ENCODE data around the gene SPATA24. TPM values are rescaled to one million over a fixed set of nuclear protein-coding genes. Genes with fewer than 3 reads are reported as not detected.
"Not testable (repeated sequence)": the region's sequence is repeated elsewhere in the genome, so short reads cannot be mapped to it uniquely, and the experiment has no call there.

SPATA24 gene
- total RNA-seq, 1 experiment from 2014 or later: 3.4 TPM

- DNase-seq (ENCODE audit: low spot score): peak; percentile 53
Measured at GRCh38 chr5:139416651-139417050, 12.8 kb upstream of the SPATA24 start.

DNA sequence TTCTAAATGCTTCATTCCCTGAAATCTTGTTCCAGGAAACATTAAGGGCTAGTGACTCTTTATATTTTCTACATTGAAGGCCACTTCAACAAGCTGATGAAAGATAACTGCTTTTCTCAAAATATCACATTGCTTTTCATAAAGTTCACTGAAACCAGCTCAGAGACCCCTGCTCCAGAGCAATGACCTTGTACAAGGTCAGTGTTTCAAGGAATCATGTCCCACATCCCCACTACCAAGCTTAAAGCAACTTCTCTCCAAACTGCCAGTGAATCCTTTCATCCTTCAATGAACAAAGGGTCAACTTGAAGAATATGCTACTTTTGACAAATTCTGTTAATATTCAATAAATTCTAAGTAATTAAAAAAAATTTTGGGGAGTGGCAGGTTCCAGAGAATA lies 12.0 kb upstream of the SPATA24 start:
- DNase-seq (ENCODE audit: low spot score): no peak

- DNase-seq (ENCODE audit: low spot score): no peak
Measured at GRCh38 chr5:139415221-139415861, 11.5 kb upstream of the SPATA24 start.

GRCh38 chr5:139414581-139415130 lies 10.8 kb upstream of the SPATA24 start:
- no peak for DNase-seq (ENCODE audit: low spot score)

- no peak for DNase-seq (ENCODE audit: low spot score)
Measured at GRCh38 chr5:139413963-139414362, 10.1 kb upstream of the SPATA24 start.

DNA sequence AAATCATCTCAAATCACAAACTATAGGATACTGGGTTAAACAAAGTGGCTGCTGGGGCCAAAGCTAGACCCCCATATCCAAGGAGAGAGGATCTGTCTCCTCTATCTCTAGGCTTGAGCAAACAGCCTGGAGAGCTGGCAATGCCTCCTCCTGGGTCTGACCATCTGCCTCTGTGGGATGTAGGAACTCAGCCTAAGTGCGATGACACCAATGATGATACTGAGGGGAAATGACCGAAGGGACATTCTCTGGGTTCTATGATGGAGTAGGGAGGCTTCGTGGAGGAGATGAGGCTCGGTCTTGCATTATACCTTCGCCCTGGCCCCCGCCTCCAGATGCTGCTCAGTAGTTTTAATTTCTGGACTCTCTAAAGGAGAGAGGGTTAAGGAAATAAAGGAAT lies 9.3 kb upstream of the SPATA24 start:
- DNase-seq (ENCODE audit: low spot score): no peak

DNA sequence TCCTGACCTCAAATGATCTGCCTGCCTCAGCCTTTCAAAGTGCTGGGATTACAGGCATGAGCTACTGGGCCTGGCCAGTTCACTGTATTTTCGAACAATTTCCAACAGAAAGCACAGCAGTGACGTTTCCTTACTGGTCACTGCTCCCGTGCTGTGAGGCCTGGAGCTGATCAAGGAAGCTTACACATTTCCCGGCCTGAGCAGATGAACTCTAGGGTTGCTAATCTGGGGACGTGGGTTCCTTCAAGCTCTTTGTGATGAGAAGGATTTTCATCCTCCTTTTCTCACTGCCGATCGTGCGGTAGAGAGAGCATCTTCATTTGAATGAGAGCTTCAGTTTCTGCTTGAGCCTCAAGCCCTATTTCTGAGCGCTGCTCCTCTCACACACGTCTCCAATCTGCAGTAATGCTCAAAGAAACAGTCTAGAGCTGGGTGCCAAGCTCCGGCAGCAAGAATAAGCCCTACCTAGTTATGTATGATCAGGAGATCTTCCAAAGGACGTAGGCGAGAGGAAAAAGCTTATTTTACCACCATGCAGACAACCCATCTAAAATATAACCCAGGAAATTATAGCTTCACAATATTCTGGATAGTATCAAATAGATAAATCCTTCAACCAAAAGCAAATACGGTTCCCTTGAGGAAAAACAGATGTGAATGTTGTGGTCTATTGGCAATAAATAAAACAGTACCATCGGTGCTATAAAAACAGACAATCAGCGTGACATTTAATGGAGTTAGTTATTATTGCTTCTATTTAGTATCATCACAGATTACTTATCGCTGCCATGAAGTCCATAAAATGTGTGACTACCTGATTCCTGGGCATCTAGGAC lies 7.3 kb upstream of the SPATA24 start:
- no peak for DNase-seq (ENCODE audit: low spot score)

DNA sequence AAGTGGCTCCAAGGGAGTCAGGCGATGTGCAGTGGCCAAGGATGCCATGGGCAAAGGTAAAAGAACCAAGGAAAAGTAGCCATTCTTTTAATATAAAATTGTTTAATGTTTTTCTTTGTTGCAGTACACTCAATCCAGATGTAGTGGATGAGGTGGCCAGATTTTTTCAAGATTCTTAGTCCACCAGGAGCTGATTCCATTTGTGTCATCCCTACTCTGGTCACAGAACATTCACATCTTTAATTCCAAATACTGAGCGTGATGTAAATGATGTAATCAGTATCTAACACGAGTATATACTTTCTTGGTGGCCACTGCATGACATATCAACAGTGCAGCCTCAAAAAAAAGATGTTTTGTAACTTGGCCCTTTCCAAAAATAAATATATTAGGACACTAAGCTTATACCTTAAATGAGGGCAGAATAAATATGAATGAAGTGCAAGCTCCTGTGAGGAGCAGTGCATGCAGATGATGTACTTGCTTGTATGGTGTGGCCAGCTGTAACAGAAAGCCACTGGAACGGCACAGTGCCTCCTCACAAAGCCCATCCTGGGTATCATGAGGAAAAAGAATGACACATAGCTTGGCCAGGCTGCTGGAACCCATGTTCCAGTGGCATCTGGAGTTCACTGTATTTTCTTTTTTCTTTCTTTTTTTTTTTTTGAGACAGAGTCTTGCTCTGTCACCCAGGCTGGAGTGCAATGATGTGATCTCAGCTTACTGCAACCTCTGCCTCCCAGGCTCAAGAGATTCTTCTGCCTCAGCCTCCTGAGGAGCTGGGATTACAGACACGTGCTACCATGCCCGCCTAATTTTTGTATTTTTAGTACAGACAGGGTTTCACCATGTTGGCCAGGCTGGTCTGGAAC lies 6.5 kb upstream of the SPATA24 start:
- no peak for DNase-seq (ENCODE audit: low spot score)

DNA sequence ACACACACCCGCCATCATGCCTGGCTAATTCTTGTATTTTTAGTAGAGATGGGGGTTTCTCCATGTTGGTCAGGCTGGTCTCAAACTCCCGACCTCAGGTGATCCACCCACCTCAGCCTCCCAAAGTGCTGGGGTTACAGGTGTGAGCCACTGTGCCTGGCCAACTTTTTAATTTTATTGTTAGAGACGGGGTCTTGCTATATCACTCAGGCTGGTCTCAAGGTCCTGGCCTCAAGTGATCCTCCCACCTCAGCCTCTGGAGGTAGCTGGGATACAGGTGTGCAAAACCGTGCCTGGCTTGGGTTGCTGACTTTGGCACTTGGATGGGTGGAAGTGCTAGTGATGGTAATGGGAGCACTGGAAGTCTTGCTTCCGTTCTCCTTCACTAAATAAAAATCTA lies 5.2 kb upstream of the SPATA24 start:
- DNase-seq (ENCODE audit: low spot score): not testable (repeated sequence)

GRCh38 chr5:139408191-139408590 lies 4.3 kb upstream of the SPATA24 start:
- DNase-seq (ENCODE audit: low spot score): no peak

DNA sequence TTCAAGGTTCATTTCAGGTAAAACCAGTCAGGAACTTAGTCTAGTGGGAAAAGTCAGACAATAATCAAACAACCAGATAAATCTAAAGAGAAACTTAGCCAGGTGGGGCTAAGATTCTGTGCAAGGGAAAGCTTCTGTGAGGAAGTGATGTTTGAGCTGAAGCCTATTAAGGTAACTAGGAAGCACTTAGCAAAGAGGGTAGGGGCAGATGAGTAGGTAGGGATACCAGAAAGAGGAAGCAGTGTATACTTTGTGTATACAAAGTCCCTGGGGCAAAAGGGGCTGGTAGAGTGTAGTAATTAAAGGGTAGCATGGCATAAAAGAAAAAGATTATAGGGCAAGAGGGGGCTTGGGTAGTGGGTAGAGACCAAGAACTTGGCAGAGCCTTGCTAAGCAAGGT lies 3.6 kb upstream of the SPATA24 start:
- no peak for DNase-seq (ENCODE audit: low spot score)

DNA sequence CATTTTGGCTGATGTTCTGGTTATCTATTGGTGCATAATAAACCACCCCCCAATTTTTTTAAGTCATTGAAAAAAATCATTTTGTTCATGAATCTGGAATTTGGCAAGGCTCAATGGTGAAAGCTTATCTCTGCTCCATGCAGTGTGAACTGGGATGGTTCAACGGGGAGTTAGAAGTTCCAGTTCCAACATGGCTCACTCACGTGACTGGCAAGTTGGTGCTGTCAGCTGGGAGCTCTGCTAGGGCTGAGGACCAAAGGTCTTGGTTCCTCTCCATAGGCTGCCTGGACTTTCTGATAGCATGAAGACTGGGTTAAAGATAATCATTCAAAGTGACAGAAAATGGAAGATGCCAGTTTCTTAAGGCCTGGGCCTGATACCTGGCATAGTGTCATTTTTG lies 3.1 kb upstream of the SPATA24 start:
- DNase-seq (ENCODE audit: low spot score): no peak

DNA sequence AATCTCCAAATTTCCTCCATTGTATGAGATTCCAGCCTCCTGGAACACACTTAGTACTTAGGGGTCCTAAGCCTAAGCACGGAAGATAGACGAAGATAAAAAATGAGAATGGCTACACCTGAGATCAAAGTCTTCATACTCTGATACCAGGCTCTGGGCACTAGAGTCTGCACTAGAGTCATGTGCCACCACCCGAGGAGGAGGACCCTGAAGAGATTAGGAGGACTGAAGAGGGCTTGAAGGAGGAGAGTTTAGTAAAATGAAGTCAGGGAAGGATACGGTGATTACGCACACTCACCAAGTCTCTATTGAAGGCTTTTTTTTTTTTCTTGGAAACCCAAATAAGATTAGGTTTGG lies 573 bp upstream of the SPATA24 start:
- DNase-seq (ENCODE audit: low spot score): no peak

DNA sequence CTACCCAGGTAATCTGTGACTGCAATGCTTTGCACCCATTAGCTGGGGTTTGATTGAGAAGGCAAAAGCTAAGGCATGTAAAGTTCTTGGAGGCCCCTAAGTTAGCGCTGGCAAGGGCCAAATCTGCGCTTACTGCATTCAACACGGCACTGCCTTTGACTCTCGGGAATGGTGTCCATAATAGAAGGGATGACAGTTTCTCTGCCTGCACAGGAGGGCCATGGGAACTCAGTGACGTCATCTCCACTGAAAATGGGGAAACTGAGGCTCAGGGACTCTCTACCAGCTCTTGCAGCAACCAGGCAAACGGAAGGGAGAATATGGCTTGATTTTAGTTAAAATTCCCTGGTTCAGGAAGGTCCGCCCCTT lies 487 bp downstream of the SPATA24 start:
- no peak for DNase-seq (ENCODE audit: low spot score)

DNA sequence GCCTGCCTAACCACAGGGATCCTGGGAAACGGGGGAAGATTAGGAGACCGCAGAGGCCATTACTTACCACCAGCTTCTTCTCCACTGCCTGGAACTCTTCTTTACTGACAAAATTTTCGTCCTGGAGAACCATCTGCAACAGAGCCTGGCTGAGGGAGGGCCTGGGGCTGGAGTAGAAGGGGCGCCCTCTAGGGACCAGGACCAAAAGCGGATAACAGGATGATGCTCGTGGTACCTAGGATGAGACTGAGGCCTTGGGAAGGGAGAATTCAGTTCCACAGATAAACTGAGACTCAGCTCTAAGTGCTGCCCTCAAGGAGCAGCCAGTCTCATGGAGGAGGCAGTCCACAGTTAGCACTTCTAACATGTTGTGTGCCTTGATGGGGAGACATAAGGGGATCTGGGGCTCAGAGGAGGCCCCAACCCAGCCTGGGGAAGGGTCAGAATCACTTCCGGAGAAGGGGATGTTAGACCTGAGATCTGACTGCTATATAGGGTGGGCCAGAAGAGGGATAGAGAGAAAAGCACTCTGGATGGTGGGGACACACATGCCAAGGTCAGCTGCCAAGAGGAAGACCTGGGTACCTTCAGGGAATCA lies 1.2 kb downstream of the SPATA24 start:
- peak; percentile 40 for DNase-seq (ENCODE audit: low spot score)

- DNase-seq (ENCODE audit: low spot score): no peak
Measured at GRCh38 chr5:139401546-139401945, 2.3 kb downstream of the SPATA24 start.

DNA sequence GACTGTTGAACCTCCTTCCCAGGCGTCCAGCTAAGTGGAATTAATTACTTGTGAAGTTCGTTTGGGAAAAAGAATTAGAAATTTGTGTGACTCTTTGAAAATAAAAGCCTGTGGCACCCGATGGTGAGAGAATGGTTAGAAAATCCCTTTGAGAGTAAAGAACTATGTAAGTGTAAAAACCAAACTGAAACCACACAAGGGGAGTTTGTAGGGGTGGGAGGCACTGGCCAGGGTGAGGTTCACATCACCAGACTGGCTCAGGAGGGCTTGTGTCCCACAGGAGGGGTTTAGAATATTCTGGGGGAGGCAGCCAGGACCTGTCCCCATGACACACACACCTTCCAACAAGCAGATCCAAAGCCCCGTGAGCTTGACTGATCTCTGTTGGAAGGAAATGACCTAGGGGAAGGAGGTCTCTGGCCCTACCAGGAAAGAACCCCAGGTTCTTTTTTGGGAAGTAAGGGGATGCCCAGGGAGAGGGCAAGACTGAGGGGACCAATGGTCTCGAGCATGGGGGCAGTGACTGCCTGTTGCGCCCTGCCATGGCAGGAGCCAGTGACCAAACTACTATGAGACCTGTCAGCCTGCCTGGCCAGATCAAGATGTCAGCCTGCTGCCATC lies 4.3 kb downstream of the SPATA24 start:
- DNase-seq (ENCODE audit: low spot score): no peak

GRCh38 chr5:139397921-139398320 lies 6.0 kb downstream of the SPATA24 start:
- no peak for DNase-seq (ENCODE audit: low spot score)

GRCh38 chr5:139396691-139397090 lies 7.2 kb downstream of the SPATA24 start:
- no peak for DNase-seq (ENCODE audit: low spot score)

GRCh38 chr5:139395844-139396640 lies 7.8 kb downstream of the SPATA24 start:
- DNase-seq (ENCODE audit: low spot score): no peak
